RPMI8226 (cell line): ENCODE measurements around the gene IGDCC3.

Source experiments
- DNase-seq: peaks from one replicate; pipeline ENCODE4 v3.0.0-alpha.2; 2015

The IGDCC3 gene

DNA sequence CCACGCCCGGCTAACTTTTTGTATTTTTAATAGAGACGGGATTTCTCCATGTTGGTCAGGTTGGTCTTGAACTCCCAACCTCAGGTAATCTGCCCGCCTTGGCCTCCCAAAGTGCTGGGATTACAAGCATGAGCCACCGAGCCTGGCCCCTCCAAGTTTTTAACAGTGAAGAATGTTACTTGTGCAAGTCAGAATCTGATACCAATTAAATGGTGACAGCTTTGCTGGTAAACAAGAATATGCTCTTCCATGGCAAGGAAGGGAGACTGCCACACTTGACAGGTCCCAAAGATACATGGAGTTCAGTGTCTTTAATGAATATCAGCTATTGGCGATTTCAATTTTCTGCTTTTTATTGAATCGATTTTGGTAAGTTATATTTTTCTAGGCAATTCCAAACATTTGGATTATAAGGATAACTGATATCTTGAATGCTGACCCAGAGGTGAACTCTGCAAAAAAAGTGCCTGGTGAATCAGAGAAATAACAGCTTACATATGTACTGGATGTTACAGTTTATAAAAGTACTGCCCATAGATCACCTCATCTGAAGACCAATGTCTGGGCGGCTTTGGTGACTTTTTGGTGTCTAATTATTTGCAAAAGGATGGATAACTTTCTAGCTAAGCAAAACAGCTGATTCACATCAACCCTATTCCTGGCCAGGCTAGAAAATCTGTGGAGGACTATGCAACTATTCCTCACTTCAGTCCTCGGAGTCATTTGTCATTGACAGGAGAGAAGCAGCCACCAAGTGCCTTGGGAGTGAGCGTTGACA lies 92.3 kb downstream of the IGDCC3 start:
- DNase-seq = no peak

GRCh38 chr15:65278480-65278879 lies 99.3 kb downstream of the IGDCC3 start:
- no peak for DNase-seq
